ENCODE measurements around the gene PRDM16.

- TF ChIP-seq POLR2AphosphoS5 (IDR thresholded peaks at IDR 0.05; ENCODE audit: low read depth) (no peak), EZH2 (IDR thresholded peaks at IDR 0.05; ENCODE audit: low read depth, unreplicated experiment) (no peak), CTCF (conservative IDR thresholded peaks at IDR 0.05; ENCODE audit: low read depth in 2 of 2) (no peak), REST (IDR thresholded peaks at IDR 0.05; ENCODE audit: unreplicated experiment) (no peak), CREB1 (CRISPR knock-in tag; IDR thresholded peaks at IDR 0.05; ENCODE audit: low read depth) (no peak), EZH2phosphoT487 (IDR thresholded peaks at IDR 0.05; ENCODE audit: unreplicated experiment) (no peak), ZNF462 (CRISPR knock-in tag; IDR thresholded peaks at IDR 0.05) (no peak), NANOG (IDR thresholded peaks at IDR 0.05; ENCODE audit: borderline replicate concordance) (no peak), ZNF114 (CRISPR knock-in tag; IDR thresholded peaks at IDR 0.05) (no peak), JUNB (IDR thresholded peaks at IDR 0.05; ENCODE audit: unreplicated experiment) (no peak), STAT1 (IDR thresholded peaks at IDR 0.05; ENCODE audit: unreplicated experiment) (no peak)
Measured at GRCh38 chr1:3251099-3251806, 182.2 kb downstream of the PRDM16 start.

Measured in GM23338 (cell line).